ACC112 (cell line): Measurements from ENCODE around the gene USP4.

ENCODE experiments used
- H2AFZ ChIP-seq: fragments of 200-600 bp; sonication (generic); one replicate; pipeline ENCODE4 v1.6.0; 2017; ENCODE audit warnings: antibody characterized with exemption, low read length; ENCODE audit not compliant: unreplicated experiment
- H3K27ac ChIP-seq: fragments of 200-600 bp; sonication (generic); 2 replicates; pipeline ENCODE4 v1.5.1; 2014; ENCODE audit warnings: low read depth, mild to moderate bottlenecking, antibody characterized with exemption, low read length, moderate library complexity
- H3K27me3 ChIP-seq: fragments of 200-600 bp; sonication (generic); 2 replicates; pipeline ENCODE4 v1.6.1; 2014; ENCODE audit warnings: mild to moderate bottlenecking, antibody characterized with exemption, low read length, moderate library complexity, mixed read lengths; ENCODE audit not compliant: insufficient read depth
- H3K36me3 ChIP-seq: fragments of 200-600 bp; sonication (generic); 2 replicates; pipeline ENCODE4 v1.6.1; 2016; ENCODE audit warnings: mild to moderate bottlenecking, antibody characterized with exemption, low read length, moderate library complexity, mixed read lengths; ENCODE audit not compliant: insufficient read depth
- H3K4me1 ChIP-seq: fragments of 200-600 bp; sonication (generic); one replicate; pipeline ENCODE4 v1.6.1; 2016; ENCODE audit warnings: low read length, mixed read lengths; ENCODE audit not compliant: insufficient read depth, unreplicated experiment, control insufficient read depth
- H3K4me3 ChIP-seq: fragments of 200-600 bp; sonication (generic); 2 replicates; pipeline ENCODE4 v1.5.1; 2014; ENCODE audit warnings: mild to moderate bottlenecking, low read depth, low read length
- H3K79me2 ChIP-seq: fragments of 200-600 bp; sonication (generic); one replicate; pipeline ENCODE4 v1.6.0; 2016; ENCODE audit warnings: low read length; ENCODE audit not compliant: control insufficient read depth, unreplicated experiment, insufficient read depth

Gene USP4

GRCh38 chr3:49298511-49298910, 41.3 kb downstream of the USP4 start:
- H3K27ac ChIP-seq, result no peak overlapping the region
- H3K27me3 ChIP-seq, result no peaks in the 10 kb centered on the region
- H3K79me2 ChIP-seq, result no peaks in the 10 kb centered on the region
- peaks cover 7% of the 10 kb centered on the region for H3K4me1 ChIP-seq
- no peak overlapping the region for H2AFZ ChIP-seq
- no peak overlapping the region for H3K4me3 ChIP-seq
- peaks cover 34% of the 10 kb centered on the region for H3K36me3 ChIP-seq

- Histone ChIP-seq H2AFZ (no peak overlapping the region), H3K4me1 (peaks cover 7% of the 10 kb centered on the region), H3K27me3 (no peaks in the 10 kb centered on the region), H3K27ac (peak overlapping the region; percentile 50), H3K4me3 (no peak overlapping the region), H3K79me2 (no peaks in the 10 kb centered on the region), H3K36me3 (peaks cover 34% of the 10 kb centered on the region)
Measured at GRCh38 chr3:49296781-49297411, 43.0 kb downstream of the USP4 start.

GRCh38 chr3:49295489-49296058, 44.3 kb downstream of the USP4 start:
- no peaks in the 10 kb centered on the region for H3K27me3 ChIP-seq
- H3K4me3 ChIP-seq, result no peak overlapping the region
- peaks cover 7% of the 10 kb centered on the region for H3K4me1 ChIP-seq
- H3K27ac ChIP-seq, result no peak overlapping the region
- H3K79me2 ChIP-seq, result no peaks in the 10 kb centered on the region
- no peak overlapping the region for H2AFZ ChIP-seq
- peaks cover 31% of the 10 kb centered on the region for H3K36me3 ChIP-seq

- H3K79me2 ChIP-seq, result no peaks in the 10 kb centered on the region
- no peak overlapping the region for H2AFZ ChIP-seq
- H3K27me3 ChIP-seq, result no peaks in the 10 kb centered on the region
- peaks cover 23% of the 10 kb centered on the region; the same call in 1 of the 2 replicates for H3K36me3 ChIP-seq
- H3K27ac ChIP-seq, result no peak overlapping the region
- H3K4me3 ChIP-seq, result no peak overlapping the region
- H3K4me1 ChIP-seq, result peaks cover 7% of the 10 kb centered on the region
Measured at GRCh38 chr3:49294343-49294742, 45.5 kb downstream of the USP4 start.

GRCh38 chr3:49283997-49284396, 55.9 kb downstream of the USP4 start:
- no peak overlapping the region for H3K27ac ChIP-seq
- H3K36me3 ChIP-seq, result peaks cover 20% of the 10 kb centered on the region; the same call in 1 of the 2 replicates
- peaks cover 9% of the 10 kb centered on the region for H3K4me1 ChIP-seq
- H2AFZ ChIP-seq, result no peak overlapping the region
- H3K79me2 ChIP-seq, result no peaks in the 10 kb centered on the region
- no peaks in the 10 kb centered on the region for H3K27me3 ChIP-seq
- no peak overlapping the region for H3K4me3 ChIP-seq

GRCh38 chr3:49279376-49279775, 60.5 kb downstream of the USP4 start:
- H3K79me2 ChIP-seq, result no peaks in the 10 kb centered on the region
- H3K27me3 ChIP-seq, result no peaks in the 10 kb centered on the region
- peaks cover 11% of the 10 kb centered on the region; the same call in 1 of the 2 replicates for H3K36me3 ChIP-seq
- H2AFZ ChIP-seq, result no peak overlapping the region
- peaks cover 34% of the 10 kb centered on the region for H3K4me1 ChIP-seq
- H3K27ac ChIP-seq, result peak overlapping the region; percentile 45
- no peak overlapping the region for H3K4me3 ChIP-seq

GRCh38 chr3:49278548-49278947, 61.3 kb downstream of the USP4 start:
- H3K27me3 ChIP-seq, result no peaks in the 10 kb centered on the region
- no peak overlapping the region for H2AFZ ChIP-seq
- peaks cover 34% of the 10 kb centered on the region for H3K4me1 ChIP-seq
- peak overlapping the region; percentile 45 for H3K27ac ChIP-seq
- no peaks in the 10 kb centered on the region for H3K79me2 ChIP-seq
- peaks cover 3% of the 10 kb centered on the region; the same call in 1 of the 2 replicates for H3K36me3 ChIP-seq
- no peak overlapping the region for H3K4me3 ChIP-seq

- H3K4me1 ChIP-seq, result peaks cover 34% of the 10 kb centered on the region
- H3K4me3 ChIP-seq, result peak overlapping the region; percentile 75
- H3K79me2 ChIP-seq, result no peaks in the 10 kb centered on the region
- no peaks in the 10 kb centered on the region; the same call in 1 of the 2 replicates for H3K36me3 ChIP-seq
- peak overlapping the region; percentile 84 for H3K27ac ChIP-seq
- peak overlapping the region; percentile 88 for H2AFZ ChIP-seq
- H3K27me3 ChIP-seq, result no peaks in the 10 kb centered on the region
Measured at GRCh38 chr3:49277383-49277775, 62.5 kb downstream of the USP4 start.

- Histone ChIP-seq H3K27ac (peak within 1 kb of the TSS; percentile 84), H3K4me1 (peaks cover 34% of the 10 kb centered on the region), H3K27me3 (no peaks in the 10 kb centered on the region), H3K4me3 (peak within 1 kb of the TSS; percentile 75), H3K36me3 (no peaks in the 10 kb centered on the region; the same call in 1 of the 2 replicates), H2AFZ (peak within 1 kb of the TSS; percentile 88), H3K79me2 (no peaks in the 10 kb centered on the region)
Measured at GRCh38 chr3:49276475-49277382, 63.1 kb downstream of the USP4 start, which contains the start of gene C3orf62. TSS of gene C3orf62 (minus strand) at chr3:49277232. CDS start at chr3:49276872, 360 bp downstream.

- peaks cover 25% of the 10 kb centered on the region for H3K4me1 ChIP-seq
- no peak overlapping the region for H3K27ac ChIP-seq
- no peak overlapping the region for H2AFZ ChIP-seq
- no peak overlapping the region for H3K4me3 ChIP-seq
- H3K27me3 ChIP-seq, result no peaks in the 10 kb centered on the region
- H3K36me3 ChIP-seq, result no peaks in the 10 kb centered on the region
- H3K79me2 ChIP-seq, result no peaks in the 10 kb centered on the region
Measured at GRCh38 chr3:49273825-49274532, 65.9 kb downstream of the USP4 start.
